ENCODE data around the gene KRT16.
"Not testable (repeated sequence)": the region's sequence is repeated elsewhere in the genome, so short reads cannot be mapped to it uniquely, and the experiment has no call there.

KRT16 gene

DNA sequence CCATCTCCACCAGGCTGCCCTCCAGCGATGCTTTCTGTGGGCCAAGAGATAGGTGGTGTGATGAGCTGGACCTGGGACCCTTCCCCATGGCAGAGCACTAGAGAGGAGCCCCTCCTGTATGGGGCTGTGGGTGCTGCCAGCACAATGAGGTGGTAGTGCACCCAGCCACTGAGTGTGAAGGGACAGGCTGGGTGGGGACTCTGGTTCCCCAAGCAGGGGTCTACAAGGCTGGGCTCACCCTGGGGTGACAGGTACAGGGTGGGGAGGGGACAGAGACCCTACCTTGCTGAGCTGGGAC lies 15.5 kb upstream of the KRT16 start:
- DNase-seq (ENCODE audit: low read depth in 2 of 2): not testable (repeated sequence)

GRCh38 chr17:41627316-41628072 lies 14.9 kb upstream of the KRT16 start:
- DNase-seq (ENCODE audit: low read depth in 2 of 2): no peak

DNA sequence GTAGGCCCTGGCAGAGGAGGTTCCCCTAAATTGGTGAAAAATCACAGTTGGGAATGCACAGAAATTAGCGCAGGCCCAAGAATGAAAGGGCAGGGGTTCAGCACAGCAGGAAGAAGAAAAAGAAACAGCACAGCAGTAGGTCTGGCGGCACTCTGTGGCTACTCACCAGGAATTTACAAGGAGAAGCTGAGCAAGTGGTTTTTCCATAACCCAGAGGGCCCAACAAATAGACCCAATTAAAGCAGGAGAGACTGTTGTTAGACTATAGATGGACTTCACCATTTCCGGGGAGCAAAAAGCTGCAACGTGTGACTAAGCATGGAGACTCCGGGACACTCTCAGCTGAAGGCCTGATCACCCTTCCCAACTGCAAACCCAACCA lies 14.3 kb upstream of the KRT16 start:
- not testable (repeated sequence) for DNase-seq (ENCODE audit: low read depth in 2 of 2)

DNA sequence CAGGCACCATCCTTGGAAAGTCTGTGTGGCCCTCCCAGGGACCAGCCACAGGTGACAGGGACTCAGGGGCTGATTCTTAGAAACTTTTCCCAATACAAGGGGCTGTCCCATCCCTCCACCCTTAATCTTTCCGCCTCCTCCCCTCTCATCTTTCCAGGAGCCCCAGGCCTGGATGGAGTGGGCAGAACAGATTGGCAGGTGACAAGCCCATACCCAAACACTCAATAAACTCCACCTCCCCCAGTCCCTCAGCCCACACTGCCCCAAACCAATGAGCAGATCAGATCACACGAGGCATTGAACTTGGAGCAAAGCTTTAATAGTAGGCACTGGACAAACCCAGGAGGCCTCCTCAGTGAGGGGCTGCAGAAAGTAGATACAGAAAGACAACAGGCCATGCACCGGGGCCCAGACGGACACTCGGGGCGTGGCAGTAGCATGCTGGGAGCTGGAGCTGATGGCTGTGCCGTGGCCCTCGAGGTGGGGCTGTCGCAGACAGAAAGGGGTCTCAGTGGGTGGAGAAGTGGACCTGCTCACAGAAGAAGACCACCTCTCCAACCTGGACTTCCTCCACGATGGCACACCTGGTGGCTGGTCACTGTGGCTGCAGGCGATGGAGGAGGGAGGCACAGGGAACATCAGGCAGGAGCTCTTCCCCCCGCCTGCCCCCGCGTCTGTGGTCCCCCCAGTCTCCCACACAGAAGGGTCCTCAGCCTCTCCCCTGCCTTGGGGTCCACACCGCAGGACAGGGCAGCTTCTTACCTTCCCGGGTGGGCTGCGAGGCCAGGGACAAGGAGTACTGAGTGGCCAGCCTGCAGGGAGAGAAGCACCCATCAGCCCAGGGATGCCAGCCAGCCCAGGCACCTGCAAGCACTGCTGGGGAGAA lies 13.7 kb upstream of the KRT16 start:
- not testable (repeated sequence) for DNase-seq (ENCODE audit: low read depth in 2 of 2)

- no peak for DNase-seq (ENCODE audit: low read depth in 2 of 2)
These were observed 13.0 kb upstream of the KRT16 start for GRCh38 chr17:41625602-41626001.

DNA sequence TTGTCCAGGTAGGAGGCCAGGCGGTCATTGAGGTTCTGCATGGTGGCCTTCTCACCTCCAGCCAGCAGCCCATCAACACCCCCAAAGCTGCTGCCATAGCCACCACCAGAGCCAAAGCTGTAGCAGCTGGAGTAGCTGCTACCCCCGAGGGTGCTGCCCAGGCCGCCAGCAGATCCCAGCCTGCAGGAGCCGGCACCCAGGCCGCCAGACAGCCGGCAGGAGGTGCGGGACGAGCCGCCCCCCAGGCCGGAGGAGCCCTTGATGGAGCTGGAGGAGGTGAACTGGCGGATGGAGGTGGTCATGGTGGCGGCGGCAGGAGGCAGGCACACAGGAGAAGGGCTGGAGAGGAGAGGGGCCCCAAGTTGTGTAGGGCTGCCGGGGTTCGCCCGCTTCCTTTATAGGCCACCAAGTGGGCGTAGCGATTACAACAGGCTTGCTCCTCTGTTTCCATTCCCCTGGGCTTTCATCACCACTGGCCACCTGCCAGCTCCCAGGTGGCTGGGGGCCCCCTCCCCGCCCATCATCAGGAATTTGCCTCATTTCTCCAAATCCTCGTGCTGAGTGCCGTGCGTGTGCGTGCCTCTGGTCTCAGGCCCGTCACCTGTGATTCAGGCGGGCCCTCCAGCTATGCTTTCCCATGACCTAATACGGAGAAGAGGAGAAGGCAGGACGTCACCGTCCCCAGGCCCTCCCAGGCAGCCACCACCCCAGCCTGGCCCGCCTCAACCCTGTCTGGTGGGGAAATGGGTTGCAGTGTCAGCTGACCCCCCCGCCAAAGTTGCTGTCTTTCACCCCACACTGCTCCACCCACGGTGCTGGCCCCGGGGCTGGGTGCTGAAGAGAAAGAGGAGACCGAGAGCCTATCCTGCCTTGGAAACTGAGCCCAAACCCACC lies 11.9 kb upstream of the KRT16 start, which contains the start of gene KRT17:
Gene KRT17, minus strand, starts transcription at position 368 of the 894 bp plus-strand sequence. Its CDS starts 66 bp downstream, at position 302.
- no peak for DNase-seq (ENCODE audit: low read depth in 2 of 2)

- not testable (repeated sequence) for DNase-seq (ENCODE audit: low read depth in 2 of 2)
These were observed 10.8 kb upstream of the KRT16 start for GRCh38 chr17:41623184-41623861.

DNA sequence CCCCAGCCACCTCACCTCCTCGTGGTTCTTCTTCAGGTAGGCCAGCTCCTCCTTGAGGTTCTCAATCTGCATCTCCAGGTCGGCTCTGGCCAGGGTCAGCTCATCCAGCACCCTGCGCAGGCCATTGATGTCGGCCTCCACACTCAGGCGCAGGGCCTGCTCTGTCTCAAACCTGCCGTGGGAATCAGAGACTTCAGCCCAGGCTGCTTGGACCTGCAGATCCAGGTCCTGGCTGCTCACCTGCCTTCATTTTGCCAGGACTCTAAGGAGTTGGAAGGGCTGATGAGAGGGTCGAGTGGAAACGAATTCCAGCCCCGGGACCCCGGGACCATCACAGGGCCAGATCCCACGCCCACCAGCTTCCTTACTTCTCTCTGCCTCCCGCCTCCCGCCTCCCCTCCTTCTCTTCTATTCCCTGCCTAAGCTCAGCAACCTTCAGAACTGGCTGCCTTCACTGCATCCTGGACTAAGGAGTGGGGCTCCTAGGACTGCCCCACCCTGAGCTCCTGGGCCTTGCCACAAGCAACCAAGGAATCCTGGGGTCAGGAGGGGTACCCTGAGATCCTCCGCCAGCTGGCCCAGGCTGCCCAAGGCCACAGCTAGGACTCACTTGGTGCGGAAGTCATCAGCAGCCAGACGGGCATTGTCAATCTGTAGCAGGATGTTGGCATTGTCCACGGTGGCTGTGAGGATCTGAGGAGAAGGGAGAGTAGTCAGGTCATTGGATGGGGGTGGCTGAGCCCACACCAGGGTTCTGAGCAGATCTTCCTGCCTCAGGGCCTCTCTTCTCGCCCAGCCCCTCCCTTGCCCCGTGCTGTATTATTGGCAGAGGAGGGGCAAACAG lies 10.0 kb upstream of the KRT16 start:
- DNase-seq (ENCODE audit: low read depth in 2 of 2): not testable (repeated sequence)

- no peak for DNase-seq (ENCODE audit: low read depth in 2 of 2)
These were observed 9.3 kb upstream of the KRT16 start for GRCh38 chr17:41621916-41622315.

DNA sequence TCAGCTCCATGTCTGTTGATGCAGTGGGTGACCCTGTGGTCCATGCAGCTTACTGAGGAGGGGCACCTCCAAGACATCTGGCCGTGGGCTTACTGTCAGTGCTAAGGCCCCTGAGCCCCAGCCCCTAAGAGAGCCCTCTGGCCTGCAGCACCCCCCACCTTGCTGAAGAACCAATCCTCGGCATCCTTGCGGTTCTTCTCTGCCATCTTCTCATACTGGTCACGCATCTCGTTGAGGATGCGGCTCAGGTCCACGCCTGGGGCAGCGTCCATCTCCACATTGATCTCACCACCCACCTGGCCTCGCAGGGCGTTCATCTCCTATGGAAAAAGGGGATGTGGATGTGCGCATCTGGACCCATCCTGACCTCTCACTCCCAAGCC lies 8.9 kb upstream of the KRT16 start:
- not testable (repeated sequence) for DNase-seq (ENCODE audit: low read depth in 2 of 2)

DNA sequence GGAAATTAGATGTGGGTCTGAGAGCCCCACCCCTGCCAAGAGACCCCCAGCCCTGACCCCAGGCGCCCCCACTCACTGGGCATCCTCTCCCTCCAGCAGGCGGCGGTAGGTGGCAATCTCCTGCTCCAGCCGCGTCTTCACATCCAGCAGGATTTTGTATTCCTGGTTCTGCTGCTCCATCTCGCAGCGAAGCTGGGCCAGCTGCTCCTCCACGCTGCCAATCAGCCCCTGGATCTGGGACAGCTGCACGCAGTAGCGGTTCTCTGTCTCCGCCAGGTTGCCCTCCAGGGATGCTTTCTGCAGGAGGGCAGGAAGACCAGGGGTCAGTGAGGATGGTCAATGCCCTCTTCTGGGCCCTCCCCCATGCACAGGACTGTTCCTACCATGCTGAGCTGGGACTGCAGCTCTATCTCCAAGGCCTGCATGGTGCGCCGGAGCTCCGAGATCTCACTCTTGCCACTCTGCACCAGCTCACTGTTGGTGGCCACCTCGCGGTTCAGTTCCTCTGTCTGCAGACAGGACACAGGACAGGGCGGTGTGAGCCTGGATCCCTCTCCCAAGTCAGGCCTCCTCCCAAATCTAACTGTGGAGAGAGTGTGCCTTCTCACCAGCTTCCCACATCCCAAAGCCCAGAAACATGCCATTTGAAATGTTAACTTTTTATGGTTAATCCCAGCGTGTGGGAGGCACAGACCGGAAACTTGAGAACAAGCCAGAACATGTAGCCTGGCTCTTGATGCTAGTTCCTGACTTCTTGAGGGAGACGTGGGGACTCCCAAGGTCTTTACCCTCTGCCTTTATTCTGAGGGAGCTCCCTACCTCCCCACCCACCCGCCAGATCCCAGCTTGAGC lies 8.2 kb upstream of the KRT16 start:
- DNase-seq (ENCODE audit: low read depth in 2 of 2): no peak

DNA sequence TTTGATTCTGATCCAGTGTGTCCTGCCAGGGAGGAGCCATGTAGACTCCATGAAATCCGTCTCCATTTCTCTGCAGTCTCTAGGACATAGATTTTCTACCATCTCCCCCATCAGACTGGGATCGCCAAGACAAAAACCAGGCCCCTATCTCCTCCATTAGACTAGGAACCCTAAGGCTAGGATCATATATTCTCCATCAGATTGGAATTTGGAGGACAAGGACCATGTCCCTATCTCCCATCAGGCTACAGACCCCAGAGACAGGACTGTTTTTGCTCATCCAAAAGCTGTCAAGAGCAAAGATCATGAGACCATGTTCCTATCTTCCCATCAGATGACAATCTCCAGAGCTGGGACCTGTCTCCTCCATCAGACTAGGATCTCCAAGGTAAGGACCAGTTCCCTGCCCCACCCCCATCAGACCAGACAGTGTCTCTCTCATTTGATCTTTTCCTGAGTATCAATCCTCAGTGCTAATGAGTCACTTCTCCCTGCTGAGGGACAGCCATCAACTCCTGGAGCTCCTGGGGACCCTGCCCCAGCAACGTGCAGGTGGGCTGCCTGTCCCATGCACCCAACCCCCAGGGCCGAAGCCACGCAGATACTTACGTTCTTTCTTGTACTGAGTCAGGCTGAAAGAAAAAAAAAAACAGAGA lies 7.5 kb upstream of the KRT16 start:
- DNase-seq (ENCODE audit: low read depth in 2 of 2): not testable (repeated sequence)

- DNase-seq (ENCODE audit: low read depth in 2 of 2): no peak
These were observed 6.7 kb upstream of the KRT16 start for GRCh38 chr17:41619036-41619926.

GRCh38 chr17:41618341-41619035 lies 5.9 kb upstream of the KRT16 start:
- DNase-seq (ENCODE audit: low read depth in 2 of 2): no peak

GRCh38 chr17:41617698-41618097 lies 5.1 kb upstream of the KRT16 start:
- DNase-seq (ENCODE audit: low read depth in 2 of 2): no peak

DNA sequence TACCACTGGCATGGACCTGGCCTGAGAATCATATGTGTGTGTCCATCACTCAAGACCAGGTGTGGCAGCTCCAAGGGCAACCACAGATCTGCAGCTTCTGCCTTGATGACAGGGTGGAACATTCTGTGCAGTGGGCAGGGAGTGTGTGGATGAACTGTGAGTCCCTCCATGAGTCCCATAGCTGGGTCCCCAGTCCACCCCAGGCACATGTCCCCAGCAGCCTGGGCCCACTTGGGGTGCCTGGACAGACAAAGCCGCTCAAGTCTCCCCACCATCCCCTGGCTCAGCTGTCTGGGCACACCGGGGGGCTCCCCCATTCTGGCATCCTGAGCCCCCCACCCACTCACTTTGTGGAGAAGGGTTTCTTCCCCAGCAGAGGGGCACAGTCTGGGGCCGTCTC lies 4.6 kb upstream of the KRT16 start:
- no peak for DNase-seq (ENCODE audit: low read depth in 2 of 2)

GRCh38 chr17:41616486-41616885 lies 3.9 kb upstream of the KRT16 start:
- DNase-seq (ENCODE audit: low read depth in 2 of 2): not testable (repeated sequence)
